GM18505 (cell line): ENCODE results near the gene PHEX.

Experiments used
- ATAC-seq: cut with Tn5 transposase; IDR thresholded peaks from one replicate; pipeline ENCODE4 v1.9.1; 2021; ENCODE audit not compliant: unreplicated experiment
- POLR2A ChIP-seq: IDR thresholded peaks from 4 replicates; pipeline ENCODE4 v1.6.1; 2011; ENCODE audit warnings: borderline replicate concordance; ENCODE audit not compliant: insufficient read depth, insufficient read length; ENCODE audit errors: extremely low read depth

Gene PHEX

GRCh38 chrX:22125481-22125880 lies 93.4 kb downstream of the PHEX start:
- no peak for TF ChIP-seq POLR2A
- ATAC-seq, result no peak

- no peak for ATAC-seq
- no peak for TF ChIP-seq POLR2A
Measured at GRCh38 chrX:22126327-22126726, 94.2 kb downstream of the PHEX start.

GRCh38 chrX:22128961-22129360 lies 96.8 kb downstream of the PHEX start:
- no peak for ATAC-seq
- TF ChIP-seq POLR2A, result no peak

- no peak for TF ChIP-seq POLR2A
- ATAC-seq, result no peak
Measured at GRCh38 chrX:22134681-22135080, 102.6 kb downstream of the PHEX start.

GRCh38 chrX:22135171-22135711 lies 103.1 kb downstream of the PHEX start:
- no peak for ATAC-seq
- no peak for TF ChIP-seq POLR2A

GRCh38 chrX:22135994-22136684 lies 104.0 kb downstream of the PHEX start:
- ATAC-seq, result no peak
- TF ChIP-seq POLR2A, result no peak

GRCh38 chrX:22136711-22137110 lies 104.6 kb downstream of the PHEX start:
- TF ChIP-seq POLR2A, result no peak
- no peak for ATAC-seq

GRCh38 chrX:22139822-22140221 lies 107.7 kb downstream of the PHEX start:
- no peak for ATAC-seq
- TF ChIP-seq POLR2A, result no peak

GRCh38 chrX:22141047-22141730 lies 109.1 kb downstream of the PHEX start:
- no peak for ATAC-seq
- TF ChIP-seq POLR2A, result no peak

- no peak for ATAC-seq
- TF ChIP-seq POLR2A, result no peak
Measured at GRCh38 chrX:22147214-22147613, 115.1 kb downstream of the PHEX start.

- TF ChIP-seq POLR2A, result no peak
- ATAC-seq, result no peak
Measured at GRCh38 chrX:22147942-22148341, 115.8 kb downstream of the PHEX start.

GRCh38 chrX:22148565-22148964 lies 116.4 kb downstream of the PHEX start:
- ATAC-seq, result no peak
- no peak for TF ChIP-seq POLR2A

GRCh38 chrX:22150371-22150770 lies 118.2 kb downstream of the PHEX start:
- TF ChIP-seq POLR2A, result no peak
- ATAC-seq, result no peak

- no peak for TF ChIP-seq POLR2A
- no peak for ATAC-seq
Measured at GRCh38 chrX:22155126-22155525, 123.0 kb downstream of the PHEX start.
